Breast epithelium (tissue), 4 donors: ENCODE measurements around the gene NPY. TPM values are rescaled to one million over a fixed set of nuclear protein-coding genes. Genes with fewer than 3 reads are reported as not detected.

ENCODE experiments used
- DNase-seq, 2 donors: peaks; one replicate each; pipeline ENCODE4 v3.0.0-alpha.2; 2019; ENCODE audit warnings: low spot score in 2 of 2
- H3K27ac ChIP-seq, 2 donors: fragments of 200-600 bp; sonication (generic) in 1 of 2; one replicate each; pipeline ENCODE4 v1.5.1; 2016 to 2019; ENCODE audit warnings: mild to moderate bottlenecking in 1 of 2
- H3K27me3 ChIP-seq, 2 donors: fragments of 200-600 bp; sonication (generic) in 1 of 2; one replicate each; pipeline versions ENCODE4 v1.5.1 to v1.6.0; 2017 to 2019; ENCODE audit warnings: control low read depth in 1 of 2, mild to moderate bottlenecking in 1 of 2
- H3K36me3 ChIP-seq: fragments of 200-600 bp; one replicate; pipeline ENCODE4 v1.5.1; 2019
- H3K4me1 ChIP-seq, 2 donors: fragments of 200-600 bp; sonication (generic); one replicate each; pipeline ENCODE4 v1.5.1; 2016 to 2019; ENCODE audit warnings: control low read depth in 1 of 2
- H3K4me3 ChIP-seq, 3 donors: fragments of 200-600 bp; sonication (generic); 1 replicate in 2 of 3; 2 replicates in 1 of 3; pipeline ENCODE4 v1.5.1; 2016 to 2019; ENCODE audit warnings: mild to moderate bottlenecking in 3 of 3, moderate library complexity in 2 of 3
- H3K9me3 ChIP-seq, 2 donors: fragments of 200-600 bp; sonication (generic) in 1 of 2; one replicate each; pipeline ENCODE4 v1.5.1; 2016 to 2019; ENCODE audit warnings: control low read depth in 1 of 2
- POLR2A ChIP-seq: fragments of 450-650 bp; IDR thresholded peaks from one replicate; pipeline ENCODE4 v1.6.1; 2016; ENCODE audit warnings: antibody characterized with exemption, mild to moderate bottlenecking, moderate library complexity
- POLR2AphosphoS5 ChIP-seq, 3 donors: sonication (generic); formaldehyde crosslinking; IDR thresholded peaks; one replicate each; pipeline ENCODE4 v1.6.1; 2017; ENCODE audit warnings: antibody characterized with exemption in 3 of 3
- intact Hi-C: fragments of 100-400 bp; cut with DNase I; formaldehyde crosslinking; loops from one replicate; pipeline ENCODE4 v1.15.1; 2023; ENCODE audit warnings: low total_unique reads
- total RNA-seq, 3 donors: library from RNA; depleted of rRNA; stranded (reverse); fragments of >200 nt; gene quantifications; one replicate each; pipeline ENCODE4 v1.1.0, GENCODE V29; 2016
- TF ChIP-seq, protein P1 (sequence below), 3 donors: fragments of 450-650 bp; IDR thresholded peaks; one replicate each; pipeline ENCODE4 v1.5.1; 2016 to 2017; ENCODE audit warnings: antibody characterized with exemption in 3 of 3, mild to moderate bottlenecking in 3 of 3, moderate library complexity in 3 of 3

Gene NPY
- not detected for total RNA-seq

DNA sequence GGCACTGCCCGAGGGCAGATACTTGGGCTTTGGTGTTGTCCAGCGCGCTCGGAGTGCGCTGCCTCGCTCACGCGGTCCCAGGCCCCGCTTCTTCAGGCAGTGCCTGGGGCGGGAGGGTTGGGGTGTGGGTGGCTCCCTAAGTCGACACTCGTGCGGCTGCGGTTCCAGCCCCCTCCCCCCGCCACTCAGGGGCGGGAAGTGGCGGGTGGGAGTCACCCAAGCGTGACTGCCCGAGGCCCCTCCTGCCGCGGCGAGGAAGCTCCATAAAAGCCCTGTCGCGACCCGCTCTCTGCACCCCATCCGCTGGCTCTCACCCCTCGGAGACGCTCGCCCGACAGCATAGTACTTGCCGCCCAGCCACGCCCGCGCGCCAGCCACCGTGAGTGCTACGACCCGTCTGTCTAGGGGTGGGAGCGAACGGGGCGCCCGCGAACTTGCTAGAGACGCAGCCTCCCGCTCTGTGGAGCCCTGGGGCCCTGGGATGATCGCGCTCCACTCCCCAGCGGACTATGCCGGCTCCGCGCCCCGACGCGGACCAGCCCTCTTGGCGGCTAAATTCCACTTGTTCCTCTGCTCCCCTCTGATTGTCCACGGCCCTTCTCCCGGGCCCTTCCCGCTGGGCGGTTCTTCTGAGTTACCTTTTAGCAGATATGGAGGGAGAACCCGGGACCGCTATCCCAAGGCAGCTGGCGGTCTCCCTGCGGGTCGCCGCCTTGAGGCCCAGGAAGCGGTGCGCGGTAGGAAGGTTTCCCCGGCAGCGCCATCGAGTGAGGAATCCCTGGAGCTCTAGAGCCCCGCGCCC is at the start of gene NPY:
Gene NPY (plus strand): TSS at position 294 of the 802 bp plus-strand sequence. CDS start 1,051 bp downstream, outside the sequence.
- no peak within 1 kb of the TSS for H3K27ac ChIP-seq
- H3K36me3 ChIP-seq: no peaks in the 10 kb centered on the region
- DNase-seq: no peak
- peak within 1 kb of the TSS in 2 of 3 donors; percentile 29 to 44 for H3K4me3 ChIP-seq
- intact Hi-C loops: no loop called here
- peaks cover 0 to 5% of the 10 kb centered on the region in 2 donors for H3K4me1 ChIP-seq
- TF ChIP-seq POLR2A: no peak
- no peak for TF ChIP-seq POLR2AphosphoS5 (IDR thresholded peaks at IDR 0.05)
- TF ChIP-seq, protein P1, sequence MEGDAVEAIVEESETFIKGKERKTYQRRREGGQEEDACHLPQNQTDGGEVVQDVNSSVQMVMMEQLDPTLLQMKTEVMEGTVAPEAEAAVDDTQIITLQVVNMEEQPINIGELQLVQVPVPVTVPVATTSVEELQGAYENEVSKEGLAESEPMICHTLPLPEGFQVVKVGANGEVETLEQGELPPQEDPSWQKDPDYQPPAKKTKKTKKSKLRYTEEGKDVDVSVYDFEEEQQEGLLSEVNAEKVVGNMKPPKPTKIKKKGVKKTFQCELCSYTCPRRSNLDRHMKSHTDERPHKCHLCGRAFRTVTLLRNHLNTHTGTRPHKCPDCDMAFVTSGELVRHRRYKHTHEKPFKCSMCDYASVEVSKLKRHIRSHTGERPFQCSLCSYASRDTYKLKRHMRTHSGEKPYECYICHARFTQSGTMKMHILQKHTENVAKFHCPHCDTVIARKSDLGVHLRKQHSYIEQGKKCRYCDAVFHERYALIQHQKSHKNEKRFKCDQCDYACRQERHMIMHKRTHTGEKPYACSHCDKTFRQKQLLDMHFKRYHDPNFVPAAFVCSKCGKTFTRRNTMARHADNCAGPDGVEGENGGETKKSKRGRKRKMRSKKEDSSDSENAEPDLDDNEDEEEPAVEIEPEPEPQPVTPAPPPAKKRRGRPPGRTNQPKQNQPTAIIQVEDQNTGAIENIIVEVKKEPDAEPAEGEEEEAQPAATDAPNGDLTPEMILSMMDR (IDR thresholded peaks at IDR 0.05): no peak
- peaks cover 0 to 64% of the 10 kb centered on the region in 2 donors for H3K27me3 ChIP-seq
- H3K9me3 ChIP-seq: no peaks in the 10 kb centered on the region

DNA sequence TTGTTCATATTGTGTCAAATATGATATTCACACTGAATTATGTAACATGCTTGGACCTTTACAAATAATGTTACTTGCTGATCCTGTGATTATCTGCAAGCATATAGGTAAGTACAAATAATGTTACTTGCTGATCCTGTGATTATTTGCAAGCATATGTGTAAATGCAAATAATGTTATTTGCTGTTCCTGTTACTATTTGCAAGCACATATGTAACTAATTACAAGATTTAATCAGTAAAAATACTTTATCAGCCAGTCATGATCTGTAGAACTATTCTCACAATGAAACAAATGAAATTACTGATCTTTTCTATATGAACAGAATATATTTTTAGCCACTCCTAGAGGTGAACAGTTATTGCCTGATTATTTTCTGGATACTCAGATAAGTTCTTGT is 44.7 kb upstream of the NPY start:
- Histone ChIP-seq H3K27ac (no peak overlapping the region), H3K27me3 (no peaks in the 10 kb centered on the region), H3K4me3 (no peak overlapping the region), H3K4me1 (peaks cover 0 to 4% of the 10 kb centered on the region in 2 donors), H3K36me3 (no peaks in the 10 kb centered on the region), H3K9me3 (no peaks in the 10 kb centered on the region)
- intact Hi-C loops: loop anchor here (10.0 kb wide), 1 partner anchor 454 kb away; no protein-coding TSS in a partner anchor
- TF ChIP-seq, protein P1 (IDR thresholded peaks at IDR 0.05): no peak
- TF ChIP-seq POLR2A: no peak
- no peak for TF ChIP-seq POLR2AphosphoS5 (IDR thresholded peaks at IDR 0.05)
- DNase-seq: no peak

DNA sequence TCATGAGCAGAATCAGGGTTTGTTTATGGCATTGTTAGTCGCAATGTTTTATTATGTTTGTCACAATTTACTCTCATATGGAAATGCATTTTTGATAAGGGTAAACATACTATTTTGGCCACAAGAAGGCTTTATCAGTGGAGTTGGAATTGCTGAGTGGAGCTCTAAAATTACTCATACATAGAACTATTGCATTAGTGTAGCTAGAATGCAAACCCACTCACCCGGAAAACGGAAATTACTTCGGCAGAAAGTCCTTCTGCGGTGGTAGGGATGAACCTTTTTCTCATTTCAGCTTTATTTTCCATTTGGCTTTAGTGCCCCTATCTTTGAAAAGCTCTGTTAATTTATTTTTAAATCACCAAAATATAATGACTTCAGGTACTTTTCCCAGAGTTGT is 42.8 kb upstream of the NPY start:
- H3K4me1 ChIP-seq: no peaks in the 10 kb centered on the region
- H3K9me3 ChIP-seq: no peaks in the 10 kb centered on the region
- H3K4me3 ChIP-seq: no peak overlapping the region
- intact Hi-C loops: no loop called here
- DNase-seq: no peak
- TF ChIP-seq POLR2A (no peak), POLR2AphosphoS5 (IDR thresholded peaks at IDR 0.05) (no peak)
- TF ChIP-seq, protein P1 (IDR thresholded peaks at IDR 0.05): no peak
- no peaks in the 10 kb centered on the region for H3K36me3 ChIP-seq
- H3K27me3 ChIP-seq: no peaks in the 10 kb centered on the region
- H3K27ac ChIP-seq: no peak overlapping the region

DNA sequence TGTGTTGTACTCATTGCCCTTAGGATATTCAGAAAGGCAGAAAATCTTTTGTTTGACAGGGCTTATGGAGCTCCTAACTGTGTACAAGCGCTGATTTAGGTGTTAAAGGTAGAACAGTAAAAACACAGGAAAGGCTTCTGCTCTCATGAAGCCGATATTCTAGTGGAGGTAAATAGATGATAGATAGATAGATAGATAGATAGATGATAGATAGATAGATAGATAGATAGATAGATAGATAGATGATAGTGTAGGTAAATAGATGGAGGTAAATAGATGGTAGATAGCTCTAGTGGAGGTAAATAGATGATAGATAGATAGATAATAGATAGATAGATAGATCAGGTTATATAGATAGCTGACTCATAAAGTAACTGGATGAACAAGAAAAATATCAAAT is 39.4 kb upstream of the NPY start:
- H3K9me3 ChIP-seq: no peaks in the 10 kb centered on the region
- no peaks in the 10 kb centered on the region for H3K4me1 ChIP-seq
- no peak overlapping the region for H3K27ac ChIP-seq
- H3K36me3 ChIP-seq: no peaks in the 10 kb centered on the region
- H3K4me3 ChIP-seq: no peak overlapping the region
- no peak for TF ChIP-seq POLR2A
- TF ChIP-seq, protein P1 (IDR thresholded peaks at IDR 0.05): no peak
- intact Hi-C loops: no loop called here
- H3K27me3 ChIP-seq: no peaks in the 10 kb centered on the region
- no peak for DNase-seq

DNA sequence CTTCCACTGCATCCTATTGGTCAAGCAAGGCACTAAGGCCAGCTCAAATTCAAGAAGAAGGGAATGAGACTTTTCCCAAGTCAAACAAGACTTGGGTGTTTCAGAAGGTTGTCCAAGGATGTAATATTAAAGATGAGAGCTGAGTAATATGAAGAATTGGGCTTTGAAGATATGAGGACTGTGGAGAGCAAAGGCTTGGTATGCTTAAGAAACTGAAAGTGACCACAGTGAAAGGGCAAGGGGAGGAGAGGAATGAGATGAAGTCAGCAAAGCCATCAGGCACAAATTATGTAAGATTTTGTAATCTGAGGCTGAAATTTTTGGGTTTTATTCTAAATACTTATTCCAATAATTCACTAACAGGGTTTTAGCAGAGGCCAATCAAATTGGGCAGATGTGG is 38.6 kb upstream of the NPY start:
- peaks cover 0 to 4% of the 10 kb centered on the region in 2 donors for H3K9me3 ChIP-seq
- H3K27ac ChIP-seq: no peak overlapping the region
- H3K4me3 ChIP-seq: no peak overlapping the region
- no peak for DNase-seq
- no peaks in the 10 kb centered on the region for H3K4me1 ChIP-seq
- intact Hi-C loops: no loop called here
- H3K27me3 ChIP-seq: no peaks in the 10 kb centered on the region
- TF ChIP-seq POLR2AphosphoS5 (IDR thresholded peaks at IDR 0.05) (no peak), POLR2A (no peak)
- TF ChIP-seq, protein P1 (IDR thresholded peaks at IDR 0.05): no peak
- no peaks in the 10 kb centered on the region for H3K36me3 ChIP-seq
